Esophagus (tissue), 2 donors: ENCODE measurements around the gene ZNHIT3. TPM values are rescaled to one million over a fixed set of nuclear protein-coding genes. Genes with fewer than 3 reads are reported as not detected.
"Not testable (repeated sequence)": the region's sequence is repeated elsewhere in the genome, so short reads cannot be mapped to it uniquely, and the experiment has no call there.

Experiments
- H3K27ac ChIP-seq, 2 donors: one replicate each; pipeline ENCODE4 v1.5.1; 2013; ENCODE audit warnings: low read depth in 2 of 2, mild to moderate bottlenecking in 2 of 2, inconsistent platforms in 1 of 2, low read length in 1 of 2, moderate library complexity in 1 of 2
- H3K27me3 ChIP-seq, 2 donors: one replicate each; pipeline ENCODE4 v1.6.1; 2013; ENCODE audit warnings: low read length in 2 of 2, control low read depth in 1 of 2, mild to moderate bottlenecking in 1 of 2; ENCODE audit not compliant: insufficient read depth in 2 of 2, control insufficient read depth in 1 of 2
- H3K36me3 ChIP-seq, 2 donors: one replicate each; pipeline ENCODE4 v1.6.1; 2013; ENCODE audit warnings: low read length in 1 of 2; ENCODE audit not compliant: control insufficient read depth in 2 of 2, insufficient read depth in 2 of 2
- H3K4me1 ChIP-seq, 2 donors: one replicate each; pipeline ENCODE4 v1.6.1; 2013; ENCODE audit warnings: low read length in 1 of 2; ENCODE audit not compliant: control insufficient read depth in 2 of 2, insufficient read depth in 2 of 2
- H3K4me3 ChIP-seq, 2 donors: one replicate each; pipeline ENCODE4 v1.5.1; 2013; ENCODE audit warnings: low read length in 2 of 2, mild to moderate bottlenecking in 2 of 2, low read depth in 1 of 2, moderate library complexity in 1 of 2
- H3K9me3 ChIP-seq, 2 donors: one replicate each; pipeline ENCODE4 v1.6.1; 2013; ENCODE audit warnings: mild to moderate bottlenecking in 2 of 2, low read depth in 1 of 2, low read length in 1 of 2, moderate library complexity in 1 of 2; ENCODE audit not compliant: control insufficient read depth in 2 of 2, insufficient read depth in 1 of 2
- WGBS, 2 donors: extraction: QIAGEN DNeasy Blood & Tissue Kit; methylation state at CpG; one replicate each; pipeline ENCODE4 v1.1.7; 2013; 5-methylcytosine and 5-hydroxymethylcytosine counted together
- polyA plus RNA-seq, 2 donors: library from polyadenylated mRNA; stranded (reverse); fragments of 200-250 nt; gene quantifications; one replicate each; pipeline ENCODE4 v1.2.3, GENCODE V29; 2013
- donor health status: healthy with polysubstance abuse.
- donor health status: Bipolar disorder and iron deficiency.

ZNHIT3 gene
- polyA plus RNA-seq, 2 donors, result 14.7 to 37.0 TPM

- Histone ChIP-seq H3K4me1 (peaks cover 7 to 25% of the 10 kb centered on the region in 2 donors), H3K27me3 (peaks cover 0 to 4% of the 10 kb centered on the region in 2 donors), H3K9me3 (no peaks in the 10 kb centered on the region), H3K4me3 (peak overlapping the region; percentile 26 to 28), H3K36me3 (no peaks in the 10 kb centered on the region), H3K27ac (peak overlapping the region in 1 of 2 donors; percentile 16)
- 7% methylated on average over 79 of the region's 79 CpGs for WGBS, 2 donors
These were observed 3.6 kb upstream of the ZNHIT3 start for GRCh38 chr17:36482611-36483504.

- 82 to 92% methylated on average over 7 of the region's 7 CpGs for WGBS, 2 donors
- H3K9me3 ChIP-seq, H3K27ac ChIP-seq, H3K36me3 ChIP-seq, H3K27me3 ChIP-seq, H3K4me3 ChIP-seq: not testable (repeated sequence)
- H3K4me1 ChIP-seq, result peaks cover 7 to 25% of the 10 kb centered on the region in 2 donors
These were observed 2.5 kb upstream of the ZNHIT3 start for GRCh38 chr17:36484021-36484420.

- H3K27me3 ChIP-seq, result peaks cover 0 to 4% of the 10 kb centered on the region in 2 donors
- no peak overlapping the region for H3K4me3 ChIP-seq
- no peaks in the 10 kb centered on the region for H3K9me3 ChIP-seq
- H3K27ac ChIP-seq, result no peak overlapping the region
- WGBS, 2 donors, result 89 to 91% methylated on average over 8 of the region's 8 CpGs
- peaks cover 7 to 25% of the 10 kb centered on the region in 2 donors for H3K4me1 ChIP-seq
- H3K36me3 ChIP-seq, result no peaks in the 10 kb centered on the region
These were observed 1.5 kb upstream of the ZNHIT3 start for GRCh38 chr17:36485027-36485426.

- peaks cover 0 to 4% of the 10 kb centered on the region in 2 donors for H3K27me3 ChIP-seq
- peak overlapping the region; percentile 63 to 70 for H3K27ac ChIP-seq
- H3K36me3 ChIP-seq, result no peaks in the 10 kb centered on the region
- peak overlapping the region; percentile 33 to 99 for H3K4me3 ChIP-seq
- H3K4me1 ChIP-seq, result peaks cover 7 to 25% of the 10 kb centered on the region in 2 donors
- 29 to 39% methylated on average over 10 of the region's 10 CpGs for WGBS, 2 donors
- H3K9me3 ChIP-seq, result no peaks in the 10 kb centered on the region
These were observed 677 bp upstream of the ZNHIT3 start for GRCh38 chr17:36485805-36486203.

- WGBS, 2 donors, result 85 to 95% methylated on average over 1 of the region's 1 CpG
- peaks cover 20 to 43% of the 10 kb centered on the region in 2 donors for H3K36me3 ChIP-seq
These were observed 7.5 kb downstream of the ZNHIT3 start for GRCh38 chr17:36493956-36494355.

GRCh38 chr17:36494674-36495073 lies 8.2 kb downstream of the ZNHIT3 start:
- Histone ChIP-seq H3K27ac (no peak overlapping the region), H3K36me3 (peaks cover 20 to 43% of the 10 kb centered on the region in 2 donors), H3K4me3 (no peak overlapping the region), H3K4me1 (no peaks in the 10 kb centered on the region), H3K9me3 (no peaks in the 10 kb centered on the region), H3K27me3 (no peaks in the 10 kb centered on the region)
- WGBS, 2 donors, result 61 to 63% methylated on average over 5 of the region's 5 CpGs

More at GRCh38 chr17:36493956-36494355, 7.5 kb downstream of the ZNHIT3 start:
- H3K4me1 ChIP-seq, result no peaks in the 10 kb centered on the region
- no peaks in the 10 kb centered on the region for H3K9me3 ChIP-seq
- H3K27ac ChIP-seq, result no peak overlapping the region
- H3K4me3 ChIP-seq, result no peak overlapping the region
- H3K27me3 ChIP-seq, result no peaks in the 10 kb centered on the region

- no peaks in the 10 kb centered on the region for H3K9me3 ChIP-seq
- no peak overlapping the region for H3K4me3 ChIP-seq
- H3K27ac ChIP-seq, result no peak overlapping the region
- no peaks in the 10 kb centered on the region for H3K27me3 ChIP-seq
- peaks cover 20 to 43% of the 10 kb centered on the region in 2 donors for H3K36me3 ChIP-seq
- 61 to 64% methylated on average over 3 of the region's 3 CpGs for WGBS, 2 donors
- no peaks in the 10 kb centered on the region for H3K4me1 ChIP-seq
These were observed 8.6 kb downstream of the ZNHIT3 start for GRCh38 chr17:36495076-36495578.

- 92 to 95% methylated on average over 9 of the region's 9 CpGs for WGBS, 2 donors
- Histone ChIP-seq H3K27ac (no peak overlapping the region), H3K36me3 (peaks cover 23 to 52% of the 10 kb centered on the region in 2 donors), H3K27me3 (no peaks in the 10 kb centered on the region), H3K9me3 (peaks cover 0 to 2% of the 10 kb centered on the region in 2 donors), H3K4me3 (no peak overlapping the region), H3K4me1 (peaks cover 0 to 3% of the 10 kb centered on the region in 2 donors)
These were observed 9.7 kb downstream of the ZNHIT3 start for GRCh38 chr17:36496018-36496789.

GRCh38 chr17:36498155-36498554 lies 11.7 kb downstream of the ZNHIT3 start:
- Histone ChIP-seq H3K27ac (no peak overlapping the region), H3K4me1 (peaks cover 0 to 3% of the 10 kb centered on the region in 2 donors), H3K9me3 (peaks cover 0 to 2% of the 10 kb centered on the region in 2 donors), H3K36me3 (peaks cover 22 to 48% of the 10 kb centered on the region in 2 donors), H3K4me3 (no peak overlapping the region), H3K27me3 (no peaks in the 10 kb centered on the region)
- 76 to 79% methylated on average over 9 of the region's 9 CpGs for WGBS, 2 donors
